Thoracic aorta (tissue), 2 donors: ENCODE results near the gene GPC3. TPM values are rescaled to one million over a fixed set of nuclear protein-coding genes. Genes with fewer than 3 reads are reported as not detected.

Source experiments
- ATAC-seq: fragments of 150-250 bp; one replicate; pipeline ENCODE4 v1.8.0; 2017; ENCODE audit warnings: low read depth; ENCODE audit not compliant: insufficient number of reproducible peaks, low FRiP score
- DNase-seq: peaks from one replicate; pipeline ENCODE4 v3.0.0-alpha.2; 2020; ENCODE audit warnings: low spot score
- H3K27ac ChIP-seq, 2 donors: fragments of 200-600 bp; sonication (generic); 1 replicate in 1 of 2; 2 replicates in 1 of 2; pipeline ENCODE4 v1.5.1; 2016; ENCODE audit warnings: mild to moderate bottlenecking in 2 of 2, moderate library complexity in 2 of 2
- H3K27me3 ChIP-seq: fragments of 200-600 bp; sonication (generic); replicated peaks from 2 replicates; pipeline ENCODE4 v1.6.0; 2016; ENCODE audit warnings: mild to moderate bottlenecking; ENCODE audit not compliant: insufficient read depth
- H3K36me3 ChIP-seq: fragments of 200-600 bp; sonication (generic); one replicate; pipeline ENCODE4 v1.5.1; 2016
- H3K4me1 ChIP-seq, 2 donors: fragments of 200-600 bp; sonication (generic); 1 replicate in 1 of 2; 2 replicates in 1 of 2; pipeline versions ENCODE4 v1.5.1 to v1.6.0; 2016; ENCODE audit warnings: low read depth in 2 of 2, mild to moderate bottlenecking in 1 of 2; ENCODE audit not compliant: control insufficient read depth in 1 of 2
- H3K4me3 ChIP-seq: fragments of 200-600 bp; sonication (generic); 2 replicates; pipeline ENCODE4 v1.5.1; 2016; ENCODE audit warnings: mild to moderate bottlenecking
- H3K9me3 ChIP-seq: fragments of 200-600 bp; sonication (generic); 2 replicates; pipeline ENCODE4 v1.5.1; 2016
- CTCF ChIP-seq: fragments of 200-600 bp; sonication (generic); IDR thresholded peaks from one replicate; pipeline ENCODE4 v1.5.1; 2019; ENCODE audit warnings: antibody characterized with exemption
- total RNA-seq, 2 donors: library from RNA; depleted of rRNA; stranded (reverse); fragments of >200 nt; gene quantifications; one replicate each; pipeline versions ENCODE4 v1.1.0 to v1.2.3, GENCODE V29; 2016

GPC3 gene
- total RNA-seq, 2 donors from 2014 or later = 2.6 to 5.6 TPM

- H3K27ac ChIP-seq = no peak overlapping the region
- H3K4me3 ChIP-seq = no peak overlapping the region
- ATAC-seq (no peak), DNase-seq (no peak)
- no peaks in the 10 kb centered on the region for H3K36me3 ChIP-seq
- no peaks in the 10 kb centered on the region for H3K27me3 ChIP-seq
- no peak for TF ChIP-seq CTCF
- H3K4me1 ChIP-seq = peaks cover 0 to 9% of the 10 kb centered on the region in 2 donors
- no peaks in the 10 kb centered on the region for H3K9me3 ChIP-seq
Measured at GRCh38 chrX:133648594-133648993, 336.8 kb downstream of the GPC3 start.

- ATAC-seq = no peak
- Histone ChIP-seq H3K36me3 (no peaks in the 10 kb centered on the region), H3K4me1 (peaks cover 0 to 9% of the 10 kb centered on the region in 2 donors), H3K27me3 (no peaks in the 10 kb centered on the region), H3K9me3 (no peaks in the 10 kb centered on the region), H3K27ac (peak overlapping the region in 1 of 2 donors; percentile 44), H3K4me3 (no peak overlapping the region)
- no peak for TF ChIP-seq CTCF
- no peak for DNase-seq
Measured at GRCh38 chrX:133646719-133647116, 338.7 kb downstream of the GPC3 start.

GRCh38 chrX:133645977-133646718 lies 339.2 kb downstream of the GPC3 start:
- no peak overlapping the region for H3K4me3 ChIP-seq
- peak overlapping the region in 1 of 2 donors; percentile 44 for H3K27ac ChIP-seq
- no peak for TF ChIP-seq CTCF
- DNase-seq = no peak
- H3K36me3 ChIP-seq = no peaks in the 10 kb centered on the region
- no peaks in the 10 kb centered on the region for H3K27me3 ChIP-seq
- H3K4me1 ChIP-seq = peaks cover 0 to 9% of the 10 kb centered on the region in 2 donors
- ATAC-seq = peak; percentile 69
- no peaks in the 10 kb centered on the region for H3K9me3 ChIP-seq

GRCh38 chrX:133645256-133645655 lies 340.1 kb downstream of the GPC3 start:
- no peak overlapping the region for H3K27ac ChIP-seq
- peaks cover 0 to 15% of the 10 kb centered on the region in 2 donors for H3K4me1 ChIP-seq
- no peaks in the 10 kb centered on the region for H3K27me3 ChIP-seq
- no peak for TF ChIP-seq CTCF
- ATAC-seq (no peak), DNase-seq (no peak)
- no peak overlapping the region for H3K4me3 ChIP-seq
- H3K36me3 ChIP-seq = no peaks in the 10 kb centered on the region
- no peaks in the 10 kb centered on the region for H3K9me3 ChIP-seq

GRCh38 chrX:133640161-133641015 lies 345.0 kb downstream of the GPC3 start:
- H3K27me3 ChIP-seq = no peaks in the 10 kb centered on the region
- no peak overlapping the region for H3K4me3 ChIP-seq
- DNase-seq = no peak
- TF ChIP-seq CTCF = no peak
- H3K9me3 ChIP-seq = no peaks in the 10 kb centered on the region
- H3K4me1 ChIP-seq = peaks cover 0 to 7% of the 10 kb centered on the region in 2 donors
- H3K27ac ChIP-seq = no peak overlapping the region
- ATAC-seq = no peak
- H3K36me3 ChIP-seq = no peaks in the 10 kb centered on the region
